Jurkat, Clone E6-1 (cell line): Measurements from ENCODE around the gene NOTCH1.
A peak's percentile ranks its signal among the peaks of the same experiment; 100 is the strongest.
"Not testable (repeated sequence)": the region's sequence is repeated elsewhere in the genome, so short reads cannot be mapped to it uniquely, and the experiment has no call there.

Experiments used
- DNase-seq: peaks from one replicate; pipeline ENCODE4 v3.0.0-alpha.2; 2011; ENCODE audit warnings: low read depth, low spot score
- H3K4me3 ChIP-seq: 2 replicates; pipeline ENCODE4 v1.5.1; 2011; ENCODE audit warnings: mild to moderate bottlenecking, low read length, control low read depth, moderate library complexity

NOTCH1 gene

DNA sequence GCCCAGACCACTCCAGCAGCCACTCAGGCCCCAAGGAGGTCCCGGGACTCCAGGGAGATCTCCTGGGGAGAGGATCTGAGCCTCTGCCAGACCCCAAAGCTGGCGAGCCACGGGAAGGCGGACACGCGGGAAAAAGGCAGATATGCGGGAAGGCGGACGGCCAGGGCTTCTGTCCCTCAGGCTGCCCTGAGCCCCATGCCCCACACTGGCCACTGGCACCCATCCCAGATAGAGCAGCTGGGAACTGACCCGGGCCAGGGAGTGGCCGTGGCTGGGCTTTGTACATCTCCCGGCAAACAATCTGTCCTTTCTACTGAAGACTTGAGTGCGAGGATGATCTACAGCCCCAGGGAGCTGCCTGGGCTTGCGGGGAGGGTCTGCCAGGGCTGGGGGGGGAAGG lies 21.1 kb upstream of the NOTCH1 start:
- no peak overlapping the region for H3K4me3 ChIP-seq
- no peak for DNase-seq

- DNase-seq: no peak
- no peak overlapping the region for H3K4me3 ChIP-seq
Observed at GRCh38 chr9:136566553-136566895, 20.7 kb upstream of the NOTCH1 start.

DNA sequence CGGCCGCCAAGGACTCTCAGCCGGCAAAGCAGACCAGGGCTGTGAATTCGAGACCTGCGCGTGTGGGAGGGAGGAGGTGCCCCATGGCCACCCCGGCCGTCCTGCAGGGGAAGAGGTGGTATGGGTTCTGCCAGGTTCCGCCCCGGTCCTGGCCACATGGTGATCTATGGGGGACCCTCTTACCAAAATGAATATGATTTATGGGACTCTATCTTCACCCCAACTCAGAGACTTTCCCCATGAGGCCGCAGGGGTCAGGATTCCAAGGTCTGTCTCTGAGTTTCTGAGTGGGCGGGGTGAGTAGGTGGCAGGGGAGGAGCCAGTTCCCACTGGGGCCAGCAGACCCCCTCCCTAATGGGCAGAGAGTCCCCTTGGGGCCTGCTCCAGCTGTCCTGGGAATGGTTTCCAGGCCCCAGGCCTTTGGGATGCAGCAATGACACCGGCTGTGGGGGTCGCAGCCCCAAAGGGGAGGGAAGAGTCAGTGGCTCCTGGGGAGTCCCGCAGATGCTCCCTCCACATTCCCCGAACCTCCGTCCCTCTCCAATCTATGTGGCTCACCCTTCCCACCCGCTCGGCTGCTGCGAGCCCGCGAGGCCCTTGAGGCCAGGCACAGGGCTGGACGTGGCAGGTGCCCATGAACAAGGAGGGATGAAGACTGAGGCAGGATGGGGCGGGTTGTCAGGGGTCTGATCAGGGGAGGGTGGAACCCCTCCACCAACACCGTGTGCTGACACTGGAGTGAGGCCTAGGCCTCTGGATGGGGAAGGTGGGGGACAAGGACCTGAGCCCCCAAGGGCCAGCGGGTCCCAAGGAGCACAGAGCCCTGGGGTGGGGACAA lies 20.1 kb upstream of the NOTCH1 start:
- DNase-seq: no peak

GRCh38 chr9:136565086-136565714 lies 19.4 kb upstream of the NOTCH1 start:
- H3K4me3 ChIP-seq: no peak overlapping the region
- no peak for DNase-seq

More for the DNA sequence above, 20.1 kb upstream of the NOTCH1 start:
- no peak overlapping the region for H3K4me3 ChIP-seq

- H3K4me3 ChIP-seq: no peak overlapping the region
- no peak for DNase-seq
Observed at GRCh38 chr9:136564379-136564988, 18.6 kb upstream of the NOTCH1 start.

DNA sequence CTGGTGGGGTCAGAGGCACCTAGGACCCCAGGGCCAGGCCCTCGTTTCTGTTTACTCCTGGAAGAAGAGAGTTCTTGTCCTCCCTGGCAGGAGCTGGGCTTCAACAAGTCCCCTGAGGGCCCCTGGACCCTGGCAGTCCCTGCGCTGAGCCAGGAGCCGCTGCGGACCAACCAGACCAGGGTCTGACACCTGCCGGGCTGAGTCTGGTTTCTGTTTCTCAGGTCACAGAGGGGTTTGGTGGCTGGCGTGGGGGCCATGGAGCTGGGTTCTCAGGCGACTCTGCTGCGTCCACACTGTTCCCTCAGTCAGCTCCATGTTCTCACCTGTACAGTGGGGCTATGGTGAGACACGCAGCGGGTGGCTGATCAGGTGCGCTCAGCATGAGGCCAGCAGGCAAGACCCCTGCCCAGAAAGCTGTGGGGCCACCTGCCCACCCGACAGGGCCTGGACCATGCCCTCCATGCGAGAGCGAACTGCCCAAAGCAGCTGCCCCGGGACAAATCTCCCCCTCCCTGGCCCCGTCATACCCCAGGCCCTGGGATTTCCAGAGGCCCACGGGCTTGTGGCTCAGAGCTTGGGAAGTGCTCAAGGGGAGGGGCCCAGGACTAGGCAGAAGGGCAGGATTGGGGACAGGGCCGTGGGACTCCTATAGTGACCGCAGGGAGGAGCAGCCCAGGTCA lies 17.9 kb upstream of the NOTCH1 start:
- no peak for DNase-seq
- no peak overlapping the region for H3K4me3 ChIP-seq

DNA sequence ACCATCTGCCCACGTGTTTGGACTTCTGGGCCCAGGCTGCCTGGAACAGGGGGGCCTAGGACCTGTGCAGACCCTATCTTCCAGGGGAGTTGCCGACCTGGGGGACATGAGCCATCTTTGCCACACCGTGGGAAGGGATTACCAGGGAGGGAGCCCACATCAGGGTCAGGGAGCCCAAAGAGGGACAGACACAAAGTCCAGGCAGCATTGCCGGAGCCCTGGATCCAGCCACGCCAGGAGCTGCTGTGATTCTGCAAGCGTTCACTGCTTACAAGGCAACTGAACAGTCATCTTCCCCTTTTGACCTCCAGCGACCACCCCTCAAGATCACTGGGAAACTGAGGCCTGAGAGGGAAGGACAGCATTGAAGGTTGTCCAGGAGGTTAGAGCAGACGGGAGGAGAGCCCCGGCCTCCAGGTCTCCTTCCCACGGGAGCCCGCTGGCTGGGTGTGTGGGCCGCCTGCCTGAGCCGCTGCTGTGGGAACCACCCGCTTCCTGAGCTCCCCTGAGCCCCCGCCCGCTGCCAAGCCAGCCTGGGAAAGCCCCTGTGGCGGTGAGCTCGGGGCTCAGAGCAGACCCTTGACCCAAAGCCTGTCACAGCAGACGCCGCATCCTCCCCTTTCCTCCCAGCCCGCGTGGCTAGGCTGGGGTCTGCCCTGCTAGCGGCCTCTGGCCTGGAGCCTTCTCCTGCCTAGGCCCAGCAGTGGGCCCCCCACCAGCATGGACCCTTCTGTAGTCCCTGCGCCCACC lies 17.1 kb upstream of the NOTCH1 start:
- no peak overlapping the region for H3K4me3 ChIP-seq
- no peak for DNase-seq

DNA sequence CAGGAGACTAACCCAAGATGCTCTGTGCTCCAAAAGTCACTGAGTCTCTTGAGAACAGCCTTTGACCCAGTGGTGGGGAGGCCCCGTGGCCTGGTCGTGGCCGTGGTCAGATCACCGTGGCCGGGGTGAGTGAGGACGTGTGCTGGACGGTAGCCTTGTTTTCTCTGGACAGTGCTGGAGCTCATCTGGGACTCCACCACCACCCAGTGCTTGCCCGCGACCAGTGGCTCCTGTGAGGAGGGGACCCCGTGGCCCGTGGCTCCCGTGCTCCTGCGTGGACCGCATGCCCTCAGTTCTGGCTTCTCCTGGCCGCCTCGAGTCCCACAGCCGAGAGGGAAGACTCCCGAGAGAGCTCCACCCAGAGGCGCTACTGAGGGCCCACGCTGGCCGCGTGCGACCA lies 15.9 kb upstream of the NOTCH1 start:
- no peak for DNase-seq
- H3K4me3 ChIP-seq: no peak overlapping the region

DNA sequence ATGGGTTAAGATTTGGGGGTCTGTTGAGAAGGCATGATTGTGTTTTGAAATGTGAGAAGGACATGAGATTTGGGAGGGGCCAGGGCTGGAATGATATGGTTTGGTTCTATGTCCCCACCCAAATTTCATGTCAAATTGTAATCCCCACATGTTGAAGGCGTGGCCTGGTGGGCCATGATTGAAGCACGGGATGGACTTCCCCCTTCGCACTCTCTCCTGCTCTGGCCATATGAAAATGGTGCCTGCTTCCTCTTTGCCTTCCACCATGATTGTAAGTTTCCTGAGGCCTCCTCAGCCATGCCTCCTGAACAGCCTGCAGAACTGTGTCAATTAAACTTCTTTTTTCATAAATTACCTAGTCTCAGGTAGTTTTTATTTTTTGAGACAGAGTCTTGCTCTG lies 14.7 kb upstream of the NOTCH1 start:
- no peak for DNase-seq
- no peak overlapping the region for H3K4me3 ChIP-seq

DNA sequence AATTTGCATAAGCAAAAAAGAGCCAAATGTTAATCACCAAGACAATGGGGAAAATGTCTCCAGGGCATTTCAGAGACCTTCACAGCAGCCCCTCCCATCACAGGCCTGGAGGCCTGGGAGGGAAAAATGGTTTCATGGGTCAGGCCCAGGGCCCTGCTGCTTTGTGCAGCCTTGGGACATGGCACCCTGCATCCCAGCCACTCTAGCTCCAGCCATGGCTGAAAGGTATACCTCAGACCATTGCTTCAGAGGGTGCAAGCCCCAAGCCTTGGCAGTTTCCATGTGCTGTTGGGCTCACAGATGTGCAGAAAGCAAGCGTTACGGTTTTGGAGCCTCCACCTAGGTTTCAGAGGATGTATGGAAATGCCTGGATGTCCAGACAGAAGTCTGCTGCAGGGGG lies 13.5 kb upstream of the NOTCH1 start:
- H3K4me3 ChIP-seq, DNase-seq: not testable (repeated sequence)

- not testable (repeated sequence) for DNase-seq, H3K4me3 ChIP-seq
Observed at GRCh38 chr9:136558846-136559245, 13.0 kb upstream of the NOTCH1 start.

GRCh38 chr9:136558373-136558772 lies 12.5 kb upstream of the NOTCH1 start:
- H3K4me3 ChIP-seq: no peak overlapping the region
- no peak for DNase-seq

- DNase-seq: no peak
- no peak overlapping the region for H3K4me3 ChIP-seq
Observed at GRCh38 chr9:136557036-136557435, 11.2 kb upstream of the NOTCH1 start.

GRCh38 chr9:136556166-136556565 lies 10.3 kb upstream of the NOTCH1 start:
- H3K4me3 ChIP-seq: no peak overlapping the region
- DNase-seq: no peak

- DNase-seq: no peak
- no peak overlapping the region for H3K4me3 ChIP-seq
Observed at GRCh38 chr9:136554870-136555269, 9.0 kb upstream of the NOTCH1 start.

GRCh38 chr9:136553581-136553980 lies 7.7 kb upstream of the NOTCH1 start:
- no peak overlapping the region for H3K4me3 ChIP-seq
- DNase-seq: no peak

DNA sequence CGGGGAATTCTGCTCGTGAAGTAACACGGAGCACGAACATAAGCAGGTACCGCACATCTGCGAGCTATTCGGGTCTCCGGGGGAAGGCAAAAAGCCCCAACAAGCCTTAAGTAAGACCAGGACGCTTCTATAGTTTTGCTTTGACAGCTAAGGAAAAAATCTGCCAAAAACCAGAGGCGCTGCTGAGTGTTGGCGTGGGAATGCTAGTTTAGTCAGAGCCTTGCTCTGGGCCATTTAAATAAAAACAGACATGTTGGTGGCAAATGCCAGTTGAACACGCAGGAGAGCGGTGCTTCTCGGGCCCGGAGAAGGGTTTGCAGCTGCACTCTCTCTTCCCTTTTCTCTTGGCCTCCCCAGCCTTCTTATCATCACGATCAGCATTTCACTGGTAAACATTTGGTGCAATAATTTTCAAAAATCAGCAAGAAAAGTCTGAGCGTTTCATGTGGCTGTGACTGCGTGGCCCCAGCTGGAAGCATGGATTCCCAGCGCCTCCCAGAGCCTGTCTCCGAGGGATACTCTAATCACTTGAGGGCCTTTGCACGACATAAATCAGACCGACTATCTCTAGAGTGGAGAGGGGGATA lies 6.4 kb upstream of the NOTCH1 start:
- DNase-seq: peak; percentile 54
- H3K4me3 ChIP-seq: no peak overlapping the region

DNA sequence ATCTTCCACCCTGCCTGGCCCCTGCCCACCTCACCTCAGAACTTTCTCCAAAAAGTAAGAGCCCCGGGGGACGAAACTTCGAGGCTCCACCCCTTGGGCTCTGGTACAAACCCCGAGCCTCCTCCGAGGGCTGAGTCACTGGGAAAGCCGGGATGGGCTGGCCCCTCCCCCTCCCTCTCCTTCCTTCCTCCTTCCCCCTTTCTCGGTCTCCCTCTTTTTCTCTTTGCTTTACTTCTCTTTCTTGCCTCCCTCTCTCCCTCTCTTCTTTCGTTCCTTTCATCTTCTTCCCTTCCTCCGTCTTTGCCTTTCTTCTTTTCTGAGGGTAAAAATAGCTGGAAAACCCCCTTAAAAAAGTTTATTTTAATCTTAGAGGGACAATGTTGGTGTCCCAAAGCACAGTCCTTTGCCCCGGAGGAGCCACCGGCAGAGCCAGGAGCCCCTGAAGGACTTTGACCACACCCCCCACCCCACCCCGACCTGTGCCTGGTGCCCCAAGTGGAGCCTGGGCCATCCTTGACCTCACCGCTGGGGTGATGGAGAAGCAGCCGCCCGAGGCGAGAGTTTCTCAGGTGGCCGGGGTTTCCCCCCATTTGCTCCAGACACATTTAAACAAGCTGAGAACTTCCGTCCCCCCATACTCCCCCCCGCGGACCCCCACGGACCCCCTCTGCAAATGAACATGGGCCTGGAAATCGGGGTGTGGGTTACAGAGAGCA lies 5.7 kb upstream of the NOTCH1 start:
- no peak for DNase-seq
- no peak overlapping the region for H3K4me3 ChIP-seq
